Left hindlimb (tissue), 1 donor: ENCODE results near the gene TIMM44.
"Not testable (repeated sequence)": the region's sequence is repeated elsewhere in the genome, so short reads cannot be mapped to it uniquely, and the experiment has no call there.

Source experiments
- DNase-seq: peaks from one replicate; pipeline ENCODE4 v3.0.0-alpha.2; 2018

TIMM44 gene

GRCh38 chr19:7941895-7942596 lies 1.4 kb downstream of the TIMM44 start:
- no peak for DNase-seq

- no peak for DNase-seq
Observed at GRCh38 chr19:7940841-7941240, 2.6 kb downstream of the TIMM44 start.

- DNase-seq = no peak
Observed at GRCh38 chr19:7934766-7935165, 8.7 kb downstream of the TIMM44 start.

- DNase-seq = no peak
Observed at GRCh38 chr19:7933828-7934725, 9.4 kb downstream of the TIMM44 start.

DNA sequence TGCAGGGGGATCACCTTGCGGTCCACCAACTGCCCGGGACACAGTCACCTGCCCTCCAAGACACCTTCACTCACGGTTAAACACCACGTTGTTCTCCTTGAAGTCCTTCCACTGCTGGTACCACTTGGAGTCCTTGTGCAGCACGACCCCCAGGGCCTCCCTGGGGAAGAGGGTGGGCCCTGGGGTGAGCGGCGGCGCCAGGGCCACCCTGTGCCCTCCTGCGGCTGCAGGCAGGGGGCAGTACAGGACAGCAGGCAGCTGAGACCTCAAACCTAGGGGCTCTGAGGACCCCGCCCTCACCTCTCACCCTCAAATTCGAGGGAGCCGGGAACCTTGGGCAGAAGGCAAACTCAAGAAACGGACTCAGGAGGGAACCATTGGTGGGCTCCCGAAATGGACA lies 10.1 kb downstream of the TIMM44 start:
- DNase-seq = no peak

GRCh38 chr19:7932930-7933300 lies 10.6 kb downstream of the TIMM44 start:
- no peak for DNase-seq

DNA sequence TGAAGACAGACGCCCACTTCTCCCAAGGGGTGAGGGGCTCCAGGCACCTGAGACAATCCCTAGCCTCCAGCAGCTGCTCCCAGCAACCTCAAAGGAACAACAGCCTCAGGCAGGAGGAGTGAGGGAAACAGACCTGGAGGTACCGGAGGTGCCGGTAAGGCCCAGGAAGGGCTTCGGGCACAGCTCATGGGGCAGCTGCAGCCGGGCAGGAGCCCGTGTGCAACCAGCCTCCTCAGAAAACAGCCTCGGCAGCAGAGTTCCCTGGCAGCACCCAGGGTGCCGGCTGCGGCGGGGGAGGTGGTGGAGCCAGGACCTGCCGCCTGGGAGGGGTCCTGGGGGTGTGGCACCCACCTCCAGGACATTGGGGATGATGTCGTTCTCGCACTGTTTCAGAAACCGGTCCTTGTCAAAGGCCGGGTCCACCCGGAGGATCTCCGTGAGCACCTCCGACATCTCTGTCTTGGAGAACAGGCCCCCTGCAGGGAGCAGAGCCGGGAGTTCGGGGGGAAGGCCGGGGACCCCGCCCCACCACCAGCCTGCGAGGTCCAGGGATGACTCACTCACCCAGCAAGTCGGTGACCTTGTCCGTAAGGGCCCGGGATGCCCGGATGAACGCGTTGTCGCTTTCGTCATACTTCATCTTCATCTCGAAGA lies 11.1 kb downstream of the TIMM44 start:
- DNase-seq = no peak

- DNase-seq = no peak
Observed at GRCh38 chr19:7931221-7932061, 12.0 kb downstream of the TIMM44 start.

DNA sequence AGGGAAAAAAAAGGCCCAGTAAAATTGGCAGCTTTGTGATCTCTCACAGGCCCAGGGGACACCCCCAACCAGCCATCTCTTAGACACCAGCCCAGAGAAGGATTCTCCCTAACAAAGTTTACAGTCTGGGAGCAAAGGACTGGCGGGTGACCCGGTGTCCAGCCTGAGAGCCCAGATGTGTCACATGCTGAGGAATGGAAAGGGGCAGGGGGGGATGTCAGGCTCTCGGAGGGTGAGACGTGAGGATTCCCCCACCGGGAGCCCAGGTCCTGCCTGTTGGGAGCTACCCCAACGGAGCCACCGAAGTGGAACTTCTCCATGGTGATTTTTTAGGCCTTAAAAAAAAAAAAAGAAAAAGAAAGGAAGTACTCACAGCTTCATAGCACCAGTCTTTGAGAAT lies 12.7 kb downstream of the TIMM44 start:
- DNase-seq = no peak

- not testable (repeated sequence) for DNase-seq
Observed at GRCh38 chr19:7930030-7930429, 13.4 kb downstream of the TIMM44 start.

DNA sequence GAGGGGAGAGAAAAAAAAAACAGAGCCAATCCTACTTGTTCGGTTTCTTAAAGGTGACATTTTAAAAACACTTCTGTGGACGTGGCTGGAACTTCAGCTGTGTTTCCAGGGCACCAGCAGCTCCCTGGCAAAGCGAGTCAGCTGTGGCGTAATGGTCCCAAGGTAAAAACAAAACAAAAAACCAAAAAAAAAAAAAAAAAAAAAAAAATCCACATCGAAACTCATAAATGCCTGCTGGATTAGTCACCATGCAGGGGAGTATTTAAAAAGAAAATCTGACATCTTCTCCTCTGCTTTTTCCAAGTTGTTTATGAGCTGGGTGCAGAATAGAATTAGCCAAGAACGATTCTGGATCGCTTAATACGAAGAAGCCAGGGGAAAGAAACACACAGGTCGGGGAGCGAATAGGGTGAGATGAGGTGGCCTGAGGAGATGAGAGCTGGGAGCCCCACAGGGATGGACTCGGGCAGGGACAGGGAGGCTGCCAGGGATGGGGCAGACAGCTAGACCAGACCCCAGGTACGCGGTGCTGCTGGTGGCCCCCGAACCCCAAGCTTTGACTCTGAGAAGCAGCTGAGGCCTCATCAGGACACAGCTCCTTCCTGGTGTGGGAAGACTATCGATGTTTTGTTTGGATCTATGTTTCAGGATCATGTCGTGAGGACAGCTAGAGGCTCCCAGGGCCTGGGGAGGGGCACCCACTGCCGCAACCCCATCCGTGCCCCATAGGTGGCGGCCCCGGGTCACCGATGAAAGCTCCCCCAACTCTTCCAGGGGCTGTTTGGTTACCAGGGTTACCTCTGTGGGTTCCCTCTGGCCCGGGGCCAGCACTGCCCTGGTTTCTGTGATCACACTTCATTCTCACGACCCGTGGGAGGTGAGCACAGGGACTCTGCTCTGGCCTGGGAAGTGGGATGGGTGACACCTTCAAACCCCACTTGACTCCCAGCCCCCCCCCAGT lies 14.4 kb downstream of the TIMM44 start:
- DNase-seq = peak; percentile 46

GRCh38 chr19:7928334-7928706 lies 15.1 kb downstream of the TIMM44 start:
- DNase-seq = no peak

GRCh38 chr19:7927605-7928333 lies 15.7 kb downstream of the TIMM44 start:
- no peak for DNase-seq

GRCh38 chr19:7926727-7927604 lies 16.5 kb downstream of the TIMM44 start:
- DNase-seq = no peak

DNA sequence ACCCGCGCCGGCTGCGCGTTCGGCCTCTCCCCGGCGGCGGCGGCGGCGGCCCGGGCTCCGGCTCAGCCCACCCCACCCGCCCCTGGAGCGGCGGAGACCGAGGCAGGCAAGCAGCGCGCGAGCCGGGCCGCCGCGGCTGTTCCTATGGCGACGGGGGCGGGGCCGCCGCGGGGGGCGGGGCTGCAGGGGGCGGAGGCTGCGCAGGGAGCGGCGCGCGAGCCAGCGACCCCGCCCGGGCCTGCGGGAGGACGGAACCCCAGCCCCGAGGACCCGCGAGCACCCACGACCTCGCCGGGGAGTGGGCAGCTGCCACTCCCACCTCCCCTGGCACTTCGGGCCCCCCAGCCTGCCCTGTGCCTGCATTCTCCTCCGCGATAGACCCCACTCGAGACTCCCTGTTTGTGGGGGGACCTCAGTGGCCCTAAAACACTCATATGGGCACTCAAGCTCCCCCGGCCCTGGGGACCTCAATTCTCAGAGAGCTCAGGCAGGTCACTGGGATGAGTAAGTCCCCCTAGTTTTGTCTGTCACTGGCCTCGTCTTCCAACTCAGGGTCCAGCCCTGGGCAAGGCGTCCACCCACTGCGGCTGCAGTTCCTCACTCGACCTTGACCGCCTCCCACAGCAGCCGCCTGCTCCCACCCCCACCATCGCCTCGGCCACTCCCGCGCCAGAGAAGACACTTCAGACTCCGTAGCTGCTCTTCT lies 17.3 kb downstream of the TIMM44 start, which contains the start of gene CTXN1:
Gene CTXN1, minus strand, starts transcription at position 115 of the 706 bp plus-strand sequence. CDS start 597 bp downstream, outside the sequence.
- DNase-seq = peak; percentile 78

GRCh38 chr19:7925171-7925851 lies 18.2 kb downstream of the TIMM44 start:
- peak; percentile 77 for DNase-seq

GRCh38 chr19:7924651-7925170 lies 18.8 kb downstream of the TIMM44 start:
- DNase-seq = no peak

DNA sequence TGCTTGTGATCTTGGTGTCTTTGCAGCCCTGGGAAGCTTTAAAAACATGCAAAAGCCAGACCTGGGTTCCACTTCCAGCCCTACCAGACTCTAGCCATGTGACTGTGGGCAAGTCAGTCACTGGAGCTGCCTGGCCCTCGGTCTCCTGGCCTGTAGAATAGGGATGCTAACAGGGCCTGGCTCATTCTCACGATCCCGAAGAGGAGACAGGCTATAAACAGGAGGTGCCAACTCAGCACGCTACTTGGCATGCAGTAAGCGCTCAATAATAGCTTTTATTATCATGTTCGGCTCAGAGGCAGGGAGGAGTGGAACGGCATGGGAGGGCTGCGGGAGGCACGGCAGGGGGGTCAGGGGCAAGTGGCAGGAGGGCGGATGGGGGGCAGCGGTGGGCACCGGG lies 19.2 kb downstream of the TIMM44 start:
- DNase-seq = no peak
